ENCODE measurements around the gene CARTPT. TPM values are rescaled to one million over a fixed set of nuclear protein-coding genes. Genes with fewer than 3 reads are reported as not detected.

The CARTPT gene
- total RNA-seq, 1 experiment from 2014 or later: not detected

GRCh38 chr5:71762826-71763225 lies 43.8 kb downstream of the CARTPT start (continued):
- no peak for TF ChIP-seq MYBL2 (CRISPR knock-in tag; IDR thresholded peaks at IDR 0.05)
- TF ChIP-seq ETV6 (CRISPR knock-in tag; IDR thresholded peaks at IDR 0.05): no peak
- TF ChIP-seq ZSCAN18 (CRISPR knock-in tag; IDR thresholded peaks at IDR 0.05): no peak
- TF ChIP-seq ZNF317 (CRISPR knock-in tag; IDR thresholded peaks at IDR 0.05; ENCODE audit: borderline replicate concordance, low read depth): no peak
- no peak for TF ChIP-seq ARID4B (CRISPR knock-in tag; IDR thresholded peaks at IDR 0.05; ENCODE audit: borderline replicate concordance)
- TF ChIP-seq TP53 (CRISPR knock-in tag; IDR thresholded peaks at IDR 0.05): no peak

GRCh38 chr5:71767661-71768060 lies 48.6 kb downstream of the CARTPT start:
- Mint-ChIP-seq H3K4me3 (no peak overlapping the region), H3K36me3 (no peaks in the 10 kb centered on the region), H3K4me1 (peaks cover 22% of the 10 kb centered on the region), H3K27ac (no peak overlapping the region), H3K27me3 (ENCODE audit: low read depth) (no peaks in the 10 kb centered on the region), H3K9me3 (peaks cover 3% of the 10 kb centered on the region)
- TF ChIP-seq SOX15 (CRISPR knock-in tag; IDR thresholded peaks at IDR 0.05) (no peak), ZNF423 (CRISPR knock-in tag; IDR thresholded peaks at IDR 0.05) (no peak), AR (CRISPR knock-in tag; IDR thresholded peaks at IDR 0.05) (no peak), SMAD4 (CRISPR knock-in tag; IDR thresholded peaks at IDR 0.05) (no peak), TP53 (CRISPR knock-in tag; IDR thresholded peaks at IDR 0.05) (no peak), TEAD1 (CRISPR knock-in tag; IDR thresholded peaks at IDR 0.05) (no peak), ATF2 (CRISPR knock-in tag; IDR thresholded peaks at IDR 0.05; ENCODE audit: borderline replicate concordance, low read depth) (no peak), IRF1 (CRISPR knock-in tag; IDR thresholded peaks at IDR 0.05) (no peak), USF1 (CRISPR knock-in tag; IDR thresholded peaks at IDR 0.05) (no peak)
- DNase-seq (ENCODE audit: low spot score) (no peak), ATAC-seq (no peak)
- POLR2A ChIA-PET: no interaction called here
- CTCF ChIA-PET: interaction anchor here (1.7 kb wide), 1 partner anchor 74 kb away, joined by 4 read pairs; no protein-coding TSS in a partner anchor

All from WTC11 (cell line).